GM21723 (cell line): Measurements from ENCODE around the gene MSS51.
"Not testable (repeated sequence)": the region's sequence is repeated elsewhere in the genome, so short reads cannot be mapped to it uniquely, and the experiment has no call there.

Source experiments
- ATAC-seq: cut with Tn5 transposase; IDR thresholded peaks from one replicate; pipeline ENCODE4 v1.9.1; 2021; ENCODE audit warnings: mild to moderate bottlenecking, moderate library complexity; ENCODE audit not compliant: unreplicated experiment

Gene MSS51

GRCh38 chr10:73414230-73414945 is 19.0 kb downstream of the MSS51 start:
- ATAC-seq: peak; percentile 35

GRCh38 chr10:73413528-73414229 is 19.7 kb downstream of the MSS51 start, which contains the start of gene ANXA7:
ANXA7 (minus strand) TSS chr10:73414058; CDS start chr10:73400856, 13,202 bp downstream.
- ATAC-seq: peak; percentile 91

GRCh38 chr10:73413108-73413527 is 20.2 kb downstream of the MSS51 start:
- peak; percentile 37 for ATAC-seq

- ATAC-seq: no peak
Observed at GRCh38 chr10:73410897-73411296, 22.5 kb downstream of the MSS51 start.

- ATAC-seq: no peak
Observed at GRCh38 chr10:73408978-73409521, 24.3 kb downstream of the MSS51 start.

- ATAC-seq: no peak
Observed at GRCh38 chr10:73408061-73408460, 25.3 kb downstream of the MSS51 start.

- ATAC-seq: no peak
Observed at GRCh38 chr10:73407495-73407894, 25.9 kb downstream of the MSS51 start.

GRCh38 chr10:73406846-73407245 is 26.5 kb downstream of the MSS51 start:
- no peak for ATAC-seq

- ATAC-seq: no peak
Observed at GRCh38 chr10:73405556-73405955, 27.8 kb downstream of the MSS51 start.

GRCh38 chr10:73404690-73405089 is 28.7 kb downstream of the MSS51 start:
- no peak for ATAC-seq

- no peak for ATAC-seq
Observed at GRCh38 chr10:73401636-73402035, 31.7 kb downstream of the MSS51 start.

- no peak for ATAC-seq
Observed at GRCh38 chr10:73399063-73399462, 34.3 kb downstream of the MSS51 start.

- no peak for ATAC-seq
Observed at GRCh38 chr10:73398024-73398423, 35.3 kb downstream of the MSS51 start.

- ATAC-seq: not testable (repeated sequence)
Observed at GRCh38 chr10:73394325-73394724, 39.0 kb downstream of the MSS51 start.

- ATAC-seq: no peak
Observed at GRCh38 chr10:73388228-73388627, 45.1 kb downstream of the MSS51 start.

GRCh38 chr10:73386583-73386982 is 46.8 kb downstream of the MSS51 start:
- no peak for ATAC-seq

GRCh38 chr10:73379064-73379748 is 54.2 kb downstream of the MSS51 start:
- ATAC-seq: no peak

GRCh38 chr10:73376679-73377078 is 56.7 kb downstream of the MSS51 start:
- no peak for ATAC-seq
